GM19025 (cell line): ENCODE data around the gene MACF1.
"Not testable (repeated sequence)": the region's sequence is repeated elsewhere in the genome, so short reads cannot be mapped to it uniquely, and the experiment has no call there.

Source experiments
- ATAC-seq: cut with Tn5 transposase; IDR thresholded peaks from one replicate; pipeline ENCODE4 v1.9.1; 2021; ENCODE audit warnings: mild to moderate bottlenecking, low read depth, moderate library complexity; ENCODE audit not compliant: unreplicated experiment

MACF1 gene

GRCh38 chr1:39524591-39525365, 320.3 kb downstream of the MACF1 start:
- ATAC-seq, result no peak

GRCh38 chr1:39525366-39526165, 321.1 kb downstream of the MACF1 start:
- peak; percentile 95 for ATAC-seq

GRCh38 chr1:39526466-39527189, 322.1 kb downstream of the MACF1 start:
- ATAC-seq, result no peak

GRCh38 chr1:39527190-39527579, 322.7 kb downstream of the MACF1 start:
- ATAC-seq, result not testable (repeated sequence)

- no peak for ATAC-seq
These were observed 323.6 kb downstream of the MACF1 start for GRCh38 chr1:39528082-39528481.

GRCh38 chr1:39529901-39530535, 325.5 kb downstream of the MACF1 start:
- ATAC-seq, result no peak

- ATAC-seq, result no peak
These were observed 327.0 kb downstream of the MACF1 start for GRCh38 chr1:39531526-39531925.

- ATAC-seq, result no peak
These were observed 328.9 kb downstream of the MACF1 start for GRCh38 chr1:39533442-39533841.
